Endodermal cell (in vitro differentiated cells): ENCODE data around the gene SLIT1. TPM values are rescaled to one million over a fixed set of nuclear protein-coding genes. Genes with fewer than 3 reads are reported as not detected.

Experiments used
- DNase-seq: peaks from one replicate; pipeline ENCODE4 v3.0.0-alpha.2; 2017
- H3K27ac ChIP-seq: 2 replicates; pipeline ENCODE4 v1.5.1; 2013; ENCODE audit warnings: mild to moderate bottlenecking, low read depth, low read length, moderate library complexity
- H3K27me3 ChIP-seq: 2 replicates; pipeline ENCODE4 v1.6.1; 2013; ENCODE audit warnings: mild to moderate bottlenecking, low read length, moderate library complexity; ENCODE audit not compliant: insufficient read depth, control insufficient read depth, poor library complexity, severe bottlenecking
- H3K36me3 ChIP-seq: 2 replicates; pipeline ENCODE4 v1.7.0; 2013; ENCODE audit warnings: mild to moderate bottlenecking, low read length, moderate library complexity; ENCODE audit not compliant: control insufficient read depth, insufficient read depth
- H3K4me1 ChIP-seq: one replicate; pipeline ENCODE4 v1.7.0; 2013; ENCODE audit warnings: low read length; ENCODE audit not compliant: control insufficient read depth, insufficient read depth
- H3K4me3 ChIP-seq: 2 replicates; pipeline ENCODE4 v1.5.1; 2013; ENCODE audit warnings: mild to moderate bottlenecking, low read length, moderate library complexity
- H3K9ac ChIP-seq: 2 replicates; pipeline ENCODE4 v1.6.1; 2013; ENCODE audit warnings: mild to moderate bottlenecking, low read length, moderate library complexity; ENCODE audit not compliant: poor library complexity, severe bottlenecking; ENCODE audit errors: extremely low read depth
- H3K9me3 ChIP-seq: 2 replicates; pipeline ENCODE4 v1.6.1; 2013; ENCODE audit warnings: mild to moderate bottlenecking, low read length, moderate library complexity; ENCODE audit not compliant: control insufficient read depth
- H3K27ac Mint-ChIP-seq: 2 replicates; pipeline ENCODE4 v1.8.0; 2020; ENCODE audit warnings: mixed read lengths
- H3K27me3 Mint-ChIP-seq: 2 replicates; pipeline ENCODE4 v1.8.0; 2021; ENCODE audit warnings: mild to moderate bottlenecking, mixed read lengths; ENCODE audit not compliant: insufficient read depth
- H3K36me3 Mint-ChIP-seq: 2 replicates; pipeline ENCODE4 v1.8.0; 2020; ENCODE audit warnings: low read depth, mixed read lengths
- H3K4me1 Mint-ChIP-seq: 2 replicates; pipeline ENCODE4 v1.8.0; 2020; ENCODE audit warnings: mixed read lengths
- H3K4me3 Mint-ChIP-seq: 2 replicates; pipeline ENCODE4 v1.8.0; 2020; ENCODE audit warnings: mild to moderate bottlenecking, moderate library complexity, mixed read lengths
- H3K9me3 Mint-ChIP-seq: 2 replicates; pipeline ENCODE4 v1.8.0; 2020; ENCODE audit warnings: mild to moderate bottlenecking, mixed read lengths
- WGBS, 2 experiments: methylation state at CpG; one replicate each; pipeline versions ENCODE4 v1.1.5 to v1.1.7; 2013; ENCODE audit warnings: missing lambda C conversion rate in 2 of 2, mixed read lengths in 1 of 2; ENCODE audit not compliant: insufficient coverage in 1 of 2, insufficient read length in 1 of 2; 5-methylcytosine and 5-hydroxymethylcytosine counted together
- total RNA-seq, 2 donors: library from RNA; stranded (reverse); fragmentation: NEBNext Ultra II Directional in 1 of 2; extraction: Animal tissue kit (Norgen Biotek cat#: 25700) in 1 of 2; gene quantifications; 2 replicates in 1 of 2; 3 replicates in 1 of 2; pipeline ENCODE4 v1.2.1, GENCODE V29; 2021
- TF ChIP-seq, protein P1 (sequence below): fragments of 200-600 bp; sonication (generic); conservative IDR thresholded peaks from 2 replicates; pipeline ENCODE4 v1.5.0; 2021; ENCODE audit warnings: antibody characterized with exemption, mild to moderate bottlenecking

SLIT1 gene
- total RNA-seq, 2 donors from 2014 or later = 0.97 to 2.4 TPM

DNA sequence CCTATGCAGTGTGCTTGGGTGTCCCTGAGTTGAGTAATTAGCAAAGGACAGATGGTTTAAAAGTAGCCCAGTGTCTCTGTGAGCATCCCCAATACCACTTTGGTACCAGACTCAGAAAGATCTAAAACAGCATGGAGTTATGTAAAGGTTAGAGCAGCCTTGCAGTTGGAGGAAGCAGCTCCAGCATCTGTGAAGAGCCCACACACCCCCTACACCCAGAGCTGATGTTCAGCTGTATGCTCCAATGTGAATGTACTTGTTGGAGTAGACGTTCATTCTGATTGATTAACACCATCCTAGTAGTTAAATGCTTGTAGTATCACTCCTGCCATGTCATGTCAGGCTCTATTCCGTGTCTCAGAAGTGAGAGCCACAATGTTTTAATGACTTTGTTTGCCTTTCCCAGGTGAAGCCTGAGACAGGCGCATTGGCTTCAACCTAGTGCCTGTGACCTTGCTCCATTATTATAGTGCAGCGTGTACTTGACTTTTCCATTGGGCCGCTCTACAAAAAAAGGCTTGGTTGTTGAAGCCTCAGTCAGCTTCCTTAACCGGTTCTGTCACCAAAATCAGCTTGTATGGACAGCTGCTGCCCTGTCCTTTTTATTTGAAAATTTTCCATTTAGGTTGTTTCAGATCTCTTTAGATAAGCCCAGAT lies 199.4 kb downstream of the SLIT1 start:
- TF ChIP-seq, protein P1, sequence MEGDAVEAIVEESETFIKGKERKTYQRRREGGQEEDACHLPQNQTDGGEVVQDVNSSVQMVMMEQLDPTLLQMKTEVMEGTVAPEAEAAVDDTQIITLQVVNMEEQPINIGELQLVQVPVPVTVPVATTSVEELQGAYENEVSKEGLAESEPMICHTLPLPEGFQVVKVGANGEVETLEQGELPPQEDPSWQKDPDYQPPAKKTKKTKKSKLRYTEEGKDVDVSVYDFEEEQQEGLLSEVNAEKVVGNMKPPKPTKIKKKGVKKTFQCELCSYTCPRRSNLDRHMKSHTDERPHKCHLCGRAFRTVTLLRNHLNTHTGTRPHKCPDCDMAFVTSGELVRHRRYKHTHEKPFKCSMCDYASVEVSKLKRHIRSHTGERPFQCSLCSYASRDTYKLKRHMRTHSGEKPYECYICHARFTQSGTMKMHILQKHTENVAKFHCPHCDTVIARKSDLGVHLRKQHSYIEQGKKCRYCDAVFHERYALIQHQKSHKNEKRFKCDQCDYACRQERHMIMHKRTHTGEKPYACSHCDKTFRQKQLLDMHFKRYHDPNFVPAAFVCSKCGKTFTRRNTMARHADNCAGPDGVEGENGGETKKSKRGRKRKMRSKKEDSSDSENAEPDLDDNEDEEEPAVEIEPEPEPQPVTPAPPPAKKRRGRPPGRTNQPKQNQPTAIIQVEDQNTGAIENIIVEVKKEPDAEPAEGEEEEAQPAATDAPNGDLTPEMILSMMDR = no peak
- 92 to 94% methylated on average over 6 of the region's 6 CpGs for WGBS, 2 experiments
- H3K9ac ChIP-seq = no peak overlapping the region
- Mint-ChIP-seq H3K27ac (no peak overlapping the region), H3K9me3 (no peaks in the 10 kb centered on the region), H3K27me3 (no peaks in the 10 kb centered on the region), H3K4me3 (no peak overlapping the region), H3K4me1 (peaks cover 13% of the 10 kb centered on the region), H3K36me3 (peaks cover 18% of the 10 kb centered on the region)
- H3K27me3 ChIP-seq = no peaks in the 10 kb centered on the region
- no peaks in the 10 kb centered on the region for H3K4me1 ChIP-seq
- H3K9me3 ChIP-seq = no peaks in the 10 kb centered on the region
- no peak overlapping the region for H3K4me3 ChIP-seq
- no peak for DNase-seq
- no peak overlapping the region for H3K27ac ChIP-seq
- peaks cover 19% of the 10 kb centered on the region for H3K36me3 ChIP-seq

DNA sequence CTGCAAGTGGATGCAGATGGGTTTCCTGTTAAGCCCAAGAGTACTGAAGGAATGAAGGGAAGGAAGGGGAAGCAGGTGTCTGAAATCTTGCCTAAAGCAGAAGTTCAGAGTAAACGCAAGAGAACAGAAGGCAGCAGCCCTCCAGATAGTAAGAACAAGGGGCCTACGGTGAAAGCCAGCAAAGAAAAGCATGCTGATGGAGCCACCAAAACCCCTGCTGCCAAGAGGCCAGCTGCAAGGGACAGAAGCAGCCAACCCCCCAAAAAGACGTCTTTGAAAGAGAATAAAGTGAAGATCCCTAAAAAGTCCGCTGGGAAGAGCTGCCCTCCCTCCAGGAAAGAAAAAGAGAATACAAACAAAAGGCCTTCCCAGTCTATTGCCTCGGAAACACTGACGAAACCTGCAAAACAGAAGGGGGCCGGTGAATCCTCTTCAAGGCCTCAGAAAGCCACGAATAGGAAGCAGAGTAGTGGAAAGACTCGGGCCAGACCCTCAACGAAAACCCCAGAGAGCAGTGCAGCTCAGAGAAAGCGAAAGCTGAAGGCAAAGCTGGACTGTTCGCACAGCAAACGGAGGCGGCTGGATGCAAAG lies 201.1 kb downstream of the SLIT1 start:
- Histone ChIP-seq H3K36me3 (peaks cover 32% of the 10 kb centered on the region), H3K27ac (peak overlapping the region; percentile 73), H3K27me3 (no peaks in the 10 kb centered on the region), H3K4me3 (no peak overlapping the region), H3K4me1 (no peaks in the 10 kb centered on the region), H3K9ac (no peak overlapping the region), H3K9me3 (no peaks in the 10 kb centered on the region)
- no peak overlapping the region for H3K27ac Mint-ChIP-seq
- no peaks in the 10 kb centered on the region for H3K9me3 Mint-ChIP-seq
- no peak for DNase-seq
- peaks cover 25% of the 10 kb centered on the region for H3K36me3 Mint-ChIP-seq
- no peaks in the 10 kb centered on the region for H3K27me3 Mint-ChIP-seq
- TF ChIP-seq, protein P1 = no peak
- peaks cover 13% of the 10 kb centered on the region for H3K4me1 Mint-ChIP-seq
- H3K4me3 Mint-ChIP-seq = no peak overlapping the region
- 68 to 70% methylated on average over 13 to 14 of the region's 14 CpGs for WGBS, 2 experiments

DNA sequence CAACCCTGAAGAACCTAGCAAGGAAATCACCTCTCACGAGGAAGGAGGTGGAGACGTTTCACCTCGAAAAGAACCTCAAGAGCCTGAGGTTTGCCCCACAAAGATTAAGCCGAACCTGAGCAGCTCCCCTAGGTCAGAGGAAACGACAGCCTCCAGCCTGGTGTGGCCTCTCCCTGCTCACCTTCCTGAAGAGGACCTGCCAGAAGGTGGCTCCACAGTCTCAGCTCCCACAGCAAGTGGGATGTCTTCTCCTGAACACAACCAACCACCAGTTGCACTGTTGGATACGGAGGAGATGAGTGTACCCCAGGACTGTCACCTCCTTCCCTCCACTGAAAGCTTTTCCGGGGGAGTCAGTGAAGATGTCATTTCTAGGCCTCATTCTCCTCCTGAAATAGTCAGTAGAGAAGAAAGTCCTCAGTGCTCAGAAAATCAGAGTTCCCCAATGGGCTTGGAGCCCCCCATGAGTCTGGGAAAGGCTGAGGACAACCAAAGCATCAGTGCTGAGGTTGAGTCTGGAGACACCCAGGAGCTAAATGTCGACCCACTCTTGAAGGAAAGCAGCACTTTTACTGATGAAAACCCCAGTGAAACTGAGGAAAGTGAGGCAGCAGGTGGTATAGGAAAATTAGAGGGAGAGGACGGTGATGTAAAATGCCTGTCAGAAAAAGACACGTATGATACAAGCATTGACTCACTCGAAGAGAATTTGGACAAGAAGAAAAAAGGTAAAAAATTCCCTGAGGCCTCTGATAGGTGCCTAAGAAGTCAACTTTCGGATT lies 203.4 kb downstream of the SLIT1 start:
- Mint-ChIP-seq H3K4me3 (no peak overlapping the region), H3K9me3 (no peaks in the 10 kb centered on the region), H3K36me3 (peaks cover 25% of the 10 kb centered on the region), H3K27me3 (no peaks in the 10 kb centered on the region), H3K27ac (no peak overlapping the region), H3K4me1 (peaks cover 6% of the 10 kb centered on the region)
- 94% methylated on average over 10 to 12 of the region's 12 CpGs for WGBS, 2 experiments
- no peak for DNase-seq
- Histone ChIP-seq H3K27me3 (no peaks in the 10 kb centered on the region), H3K4me3 (no peak overlapping the region), H3K9ac (no peak overlapping the region), H3K9me3 (no peaks in the 10 kb centered on the region), H3K4me1 (no peaks in the 10 kb centered on the region), H3K27ac (no peak overlapping the region), H3K36me3 (peaks cover 32% of the 10 kb centered on the region)
- TF ChIP-seq, protein P1 = no peak
